ENCODE measurements around the gene KRT79. TPM values are rescaled to one million over a fixed set of nuclear protein-coding genes. Genes with fewer than 3 reads are reported as not detected.

Gene KRT79
- total and polyA plus RNA-seq, 4 donors: 0.02 to 1.5 (median 0.12) TPM; not detected in 1

DNA sequence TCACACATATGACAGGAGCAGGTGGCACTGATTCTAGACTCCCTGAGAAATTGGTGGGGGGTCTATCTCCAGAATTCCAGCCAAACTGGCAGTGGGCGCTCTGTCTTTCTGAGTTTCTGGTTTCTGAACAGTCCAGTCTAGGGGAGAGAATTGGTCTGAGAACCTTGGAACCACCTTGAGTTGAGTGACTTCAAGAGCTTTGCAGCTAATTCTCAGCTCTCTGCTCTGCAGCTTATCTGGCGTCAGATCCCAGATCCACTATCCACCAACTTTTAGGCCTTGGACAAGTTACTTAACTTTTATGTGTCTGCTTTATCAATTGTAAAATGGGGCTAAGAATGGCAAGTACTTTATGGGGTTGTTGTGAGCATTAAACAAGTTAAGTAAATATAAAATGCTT lies 55.3 kb downstream of the KRT79 start:
- no peaks in the 10 kb centered on the region for H3K4me1 ChIP-seq (ENCODE audit: control insufficient read depth in 5 of 5, insufficient read depth in 5 of 5, low read length in 5 of 5)
- H3K27ac ChIP-seq (ENCODE audit: low read depth in 1 of 2, low read length in 1 of 2): no peak overlapping the region
- 85 to 96% methylated on average over 2 of the region's 2 CpGs for WGBS, 2 donors
- H3K9ac ChIP-seq (ENCODE audit: insufficient read depth in 1 of 2, low read length in 2 of 2): no peak overlapping the region
- TF ChIP-seq, protein P1, sequence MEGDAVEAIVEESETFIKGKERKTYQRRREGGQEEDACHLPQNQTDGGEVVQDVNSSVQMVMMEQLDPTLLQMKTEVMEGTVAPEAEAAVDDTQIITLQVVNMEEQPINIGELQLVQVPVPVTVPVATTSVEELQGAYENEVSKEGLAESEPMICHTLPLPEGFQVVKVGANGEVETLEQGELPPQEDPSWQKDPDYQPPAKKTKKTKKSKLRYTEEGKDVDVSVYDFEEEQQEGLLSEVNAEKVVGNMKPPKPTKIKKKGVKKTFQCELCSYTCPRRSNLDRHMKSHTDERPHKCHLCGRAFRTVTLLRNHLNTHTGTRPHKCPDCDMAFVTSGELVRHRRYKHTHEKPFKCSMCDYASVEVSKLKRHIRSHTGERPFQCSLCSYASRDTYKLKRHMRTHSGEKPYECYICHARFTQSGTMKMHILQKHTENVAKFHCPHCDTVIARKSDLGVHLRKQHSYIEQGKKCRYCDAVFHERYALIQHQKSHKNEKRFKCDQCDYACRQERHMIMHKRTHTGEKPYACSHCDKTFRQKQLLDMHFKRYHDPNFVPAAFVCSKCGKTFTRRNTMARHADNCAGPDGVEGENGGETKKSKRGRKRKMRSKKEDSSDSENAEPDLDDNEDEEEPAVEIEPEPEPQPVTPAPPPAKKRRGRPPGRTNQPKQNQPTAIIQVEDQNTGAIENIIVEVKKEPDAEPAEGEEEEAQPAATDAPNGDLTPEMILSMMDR (IDR thresholded peaks at IDR 0.05; ENCODE audit: control extremely low read depth, extremely low read depth): no peak
- DNase-seq: no peak
- no peaks in the 10 kb centered on the region for H3K36me3 ChIP-seq (ENCODE audit: control insufficient read depth in 4 of 4, insufficient read depth in 4 of 4, low read length in 4 of 4)
- peaks cover 0 to 1% (median 0%) of the 10 kb centered on the region in 4 donors for H3K9me3 ChIP-seq (ENCODE audit: control insufficient read depth in 4 of 4, insufficient read depth in 3 of 4, low read length in 3 of 4)
- ATAC-seq (ENCODE audit: insufficient read depth, low FRiP score): no peak
- H3K27me3 ChIP-seq (ENCODE audit: control insufficient read depth in 3 of 3, insufficient read depth in 3 of 3, low read length in 2 of 3): peaks cover 0 to 44% (median 0%) of the 10 kb centered on the region in 3 donors
- no peak overlapping the region for H3K4me3 ChIP-seq

DNA sequence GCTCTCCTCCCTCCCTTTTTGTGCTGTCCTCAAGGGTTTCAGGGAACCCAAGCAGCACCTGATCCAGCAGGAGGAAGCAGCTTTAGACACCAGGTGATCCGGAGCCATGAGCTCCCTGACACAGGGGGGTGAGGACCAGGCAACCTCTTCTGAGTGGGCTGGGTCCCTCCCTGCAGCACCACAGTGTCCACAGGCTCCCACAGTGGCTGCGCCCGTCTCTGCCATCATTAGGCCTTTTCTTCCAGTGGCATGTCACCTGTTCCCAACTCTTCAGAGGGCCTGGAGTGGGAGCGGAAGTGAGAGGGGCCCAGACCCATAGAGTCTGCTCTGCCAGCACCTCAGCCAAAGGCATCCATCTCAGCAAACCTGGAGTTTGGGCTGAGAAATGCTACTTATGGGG lies 56.5 kb downstream of the KRT79 start:
- H3K27me3 ChIP-seq (ENCODE audit: control insufficient read depth in 3 of 3, insufficient read depth in 3 of 3, low read length in 2 of 3): peaks cover 0 to 41% (median 0%) of the 10 kb centered on the region in 3 donors
- TF ChIP-seq, protein P1 (IDR thresholded peaks at IDR 0.05; ENCODE audit: control extremely low read depth, extremely low read depth): no peak
- H3K9me3 ChIP-seq (ENCODE audit: control insufficient read depth in 4 of 4, insufficient read depth in 3 of 4, low read length in 3 of 4): peaks cover 0 to 1% (median 0%) of the 10 kb centered on the region in 4 donors
- H3K4me1 ChIP-seq (ENCODE audit: control insufficient read depth in 5 of 5, insufficient read depth in 5 of 5, low read length in 5 of 5): no peaks in the 10 kb centered on the region
- no peak for DNase-seq
- no peak overlapping the region for H3K4me3 ChIP-seq
- 89 to 93% methylated on average over 4 of the region's 4 CpGs for WGBS, 2 donors
- no peak overlapping the region for H3K9ac ChIP-seq (ENCODE audit: insufficient read depth in 1 of 2, low read length in 2 of 2)
- ATAC-seq (ENCODE audit: insufficient read depth, low FRiP score): no peak
- no peak overlapping the region for H3K27ac ChIP-seq (ENCODE audit: low read depth in 1 of 2, low read length in 1 of 2)
- H3K36me3 ChIP-seq (ENCODE audit: control insufficient read depth in 4 of 4, insufficient read depth in 4 of 4, low read length in 4 of 4): no peaks in the 10 kb centered on the region

DNA sequence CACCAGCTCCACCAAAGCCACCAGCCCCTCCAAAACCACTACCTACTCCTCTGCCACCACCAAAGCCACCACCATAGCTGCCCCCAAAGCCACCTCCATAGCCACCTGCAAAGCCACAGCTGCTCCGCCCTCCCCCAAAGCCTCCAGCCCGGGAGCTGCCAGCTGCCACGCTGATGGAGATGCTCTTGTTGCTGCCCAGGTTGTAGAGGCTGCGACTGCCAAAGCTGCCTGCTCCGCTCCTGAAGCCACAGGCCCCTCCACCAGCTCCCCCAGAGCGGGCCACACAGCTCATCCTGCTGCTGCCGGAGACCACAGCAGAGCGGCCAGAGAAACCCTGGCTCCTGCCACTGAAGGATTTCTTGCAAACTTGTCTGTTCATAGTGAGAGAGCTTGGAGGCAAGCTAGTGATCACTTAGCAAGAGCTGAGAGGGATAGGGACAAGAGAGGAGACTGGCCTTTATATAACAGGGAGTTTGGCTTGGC lies 57.2 kb downstream of the KRT79 start, which contains the start of gene KRT76:
Gene KRT76, minus strand, starts transcription at position 433 of the 483 bp plus-strand sequence. Its CDS starts 54 bp downstream, at position 379.
- H3K27me3 ChIP-seq (ENCODE audit: control insufficient read depth in 3 of 3, insufficient read depth in 3 of 3, low read length in 2 of 3): peaks cover 0 to 35% (median 0%) of the 10 kb centered on the region in 3 donors
- DNase-seq: no peak
- H3K4me3 ChIP-seq: no peak within 1 kb of the TSS
- H3K9me3 ChIP-seq (ENCODE audit: control insufficient read depth in 4 of 4, insufficient read depth in 3 of 4, low read length in 3 of 4): peaks cover 0 to 1% (median 0%) of the 10 kb centered on the region in 4 donors
- no peak within 1 kb of the TSS for H3K9ac ChIP-seq (ENCODE audit: insufficient read depth in 1 of 2, low read length in 2 of 2)
- H3K27ac ChIP-seq (ENCODE audit: low read depth in 1 of 2, low read length in 1 of 2): no peak within 1 kb of the TSS
- WGBS, 2 donors: 84 to 94% methylated on average over 8 of the region's 8 CpGs
- no peak for ATAC-seq (ENCODE audit: insufficient read depth, low FRiP score)
- no peaks in the 10 kb centered on the region for H3K4me1 ChIP-seq (ENCODE audit: control insufficient read depth in 5 of 5, insufficient read depth in 5 of 5, low read length in 5 of 5)
- TF ChIP-seq, protein P1 (IDR thresholded peaks at IDR 0.05; ENCODE audit: control extremely low read depth, extremely low read depth): no peak
- no peaks in the 10 kb centered on the region for H3K36me3 ChIP-seq (ENCODE audit: control insufficient read depth in 4 of 4, insufficient read depth in 4 of 4, low read length in 4 of 4)

DNA sequence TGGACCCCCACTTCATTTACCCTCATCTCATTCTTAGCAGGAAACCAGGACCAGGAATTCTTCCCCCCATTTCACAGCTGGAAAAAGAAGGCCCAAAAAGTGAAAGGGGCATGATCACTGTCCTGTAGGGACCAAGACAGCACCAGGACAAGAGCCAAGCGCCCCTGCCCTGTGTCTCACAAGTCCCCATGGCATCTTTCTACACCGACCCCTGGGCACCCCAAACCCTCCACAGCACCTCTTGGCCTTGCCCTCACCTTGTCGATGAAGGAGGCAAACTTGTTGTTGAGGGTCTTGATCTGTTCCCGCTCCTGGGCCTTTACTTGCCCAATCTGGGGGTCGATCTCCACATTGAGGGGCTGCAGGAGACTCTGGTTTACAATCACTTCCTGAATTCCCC lies 57.7 kb downstream of the KRT79 start:
- no peak overlapping the region for H3K9ac ChIP-seq (ENCODE audit: insufficient read depth in 1 of 2, low read length in 2 of 2)
- no peak for DNase-seq
- TF ChIP-seq, protein P1 (IDR thresholded peaks at IDR 0.05; ENCODE audit: control extremely low read depth, extremely low read depth): no peak
- H3K36me3 ChIP-seq (ENCODE audit: control insufficient read depth in 4 of 4, insufficient read depth in 4 of 4, low read length in 4 of 4): no peaks in the 10 kb centered on the region
- no peak overlapping the region for H3K27ac ChIP-seq (ENCODE audit: low read depth in 1 of 2, low read length in 1 of 2)
- WGBS, 2 donors: 86 to 99% methylated on average over 5 of the region's 5 CpGs
- H3K4me3 ChIP-seq: no peak overlapping the region
- peaks cover 0 to 1% (median 0%) of the 10 kb centered on the region in 4 donors for H3K9me3 ChIP-seq (ENCODE audit: control insufficient read depth in 4 of 4, insufficient read depth in 3 of 4, low read length in 3 of 4)
- H3K4me1 ChIP-seq (ENCODE audit: control insufficient read depth in 5 of 5, insufficient read depth in 5 of 5, low read length in 5 of 5): no peaks in the 10 kb centered on the region
- peaks cover 0 to 31% (median 0%) of the 10 kb centered on the region in 3 donors for H3K27me3 ChIP-seq (ENCODE audit: control insufficient read depth in 3 of 3, insufficient read depth in 3 of 3, low read length in 2 of 3)
- ATAC-seq (ENCODE audit: insufficient read depth, low FRiP score): no peak

Measured in lung (tissue), 12 donors.